ENCODE results near the gene GNB3.
"Not testable (repeated sequence)": the region's sequence is repeated elsewhere in the genome, so short reads cannot be mapped to it uniquely, and the experiment has no call there.

The GNB3 gene

DNA sequence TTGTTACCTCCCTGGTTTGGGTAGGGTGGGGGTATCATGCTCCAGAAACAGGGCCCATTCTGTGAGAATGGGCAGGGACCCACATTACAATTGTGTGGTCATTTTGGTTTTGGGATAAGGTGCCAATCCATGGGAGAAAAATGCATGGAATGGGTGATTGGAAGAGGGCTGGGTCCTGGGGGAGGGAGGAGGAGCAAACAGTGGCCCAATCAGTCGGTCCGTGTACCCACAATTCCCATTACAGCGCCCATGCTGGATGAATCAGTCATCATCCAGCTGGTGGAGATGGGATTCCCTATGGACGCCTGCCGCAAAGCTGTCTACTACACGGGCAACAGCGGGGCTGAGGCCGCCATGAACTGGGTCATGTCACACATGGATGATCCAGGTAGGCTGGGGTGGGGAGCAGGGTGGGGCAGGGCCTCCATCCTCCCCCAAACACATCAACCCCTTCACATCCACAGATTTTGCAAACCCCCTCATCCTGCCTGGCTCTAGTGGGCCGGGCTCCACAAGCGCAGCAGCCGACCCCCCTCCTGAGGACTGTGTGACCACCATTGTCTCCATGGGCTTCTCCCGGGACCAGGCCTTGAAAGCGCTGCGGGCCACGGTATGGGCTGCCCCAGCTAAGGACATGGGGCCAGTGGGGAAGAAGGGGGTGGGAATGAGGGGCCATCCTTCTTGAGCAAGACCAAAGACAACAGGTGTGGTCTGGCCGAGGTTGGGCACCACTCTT lies 23.0 kb downstream of the GNB3 start:
- no peak for DNase-seq

DNA sequence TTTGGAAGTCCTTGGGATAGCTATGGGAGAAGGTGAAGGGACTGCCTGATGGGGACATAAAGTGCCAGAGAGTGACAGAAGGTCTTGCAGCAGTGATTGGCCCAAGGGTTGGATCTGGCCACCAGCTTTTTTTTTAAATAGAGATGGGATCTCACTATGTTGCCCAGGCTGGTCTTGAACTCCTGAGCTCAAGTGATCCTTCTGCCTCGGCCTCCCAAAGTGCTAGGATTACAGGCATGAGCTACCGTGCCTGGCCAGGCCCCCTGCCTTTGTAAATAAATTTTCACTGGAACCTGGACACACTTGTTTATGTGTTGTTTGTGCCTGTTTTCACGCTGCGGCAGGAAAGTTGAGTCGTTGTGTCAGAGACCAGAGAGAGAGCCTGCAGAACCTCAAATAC lies 24.6 kb downstream of the GNB3 start:
- DNase-seq = not testable (repeated sequence)

DNA sequence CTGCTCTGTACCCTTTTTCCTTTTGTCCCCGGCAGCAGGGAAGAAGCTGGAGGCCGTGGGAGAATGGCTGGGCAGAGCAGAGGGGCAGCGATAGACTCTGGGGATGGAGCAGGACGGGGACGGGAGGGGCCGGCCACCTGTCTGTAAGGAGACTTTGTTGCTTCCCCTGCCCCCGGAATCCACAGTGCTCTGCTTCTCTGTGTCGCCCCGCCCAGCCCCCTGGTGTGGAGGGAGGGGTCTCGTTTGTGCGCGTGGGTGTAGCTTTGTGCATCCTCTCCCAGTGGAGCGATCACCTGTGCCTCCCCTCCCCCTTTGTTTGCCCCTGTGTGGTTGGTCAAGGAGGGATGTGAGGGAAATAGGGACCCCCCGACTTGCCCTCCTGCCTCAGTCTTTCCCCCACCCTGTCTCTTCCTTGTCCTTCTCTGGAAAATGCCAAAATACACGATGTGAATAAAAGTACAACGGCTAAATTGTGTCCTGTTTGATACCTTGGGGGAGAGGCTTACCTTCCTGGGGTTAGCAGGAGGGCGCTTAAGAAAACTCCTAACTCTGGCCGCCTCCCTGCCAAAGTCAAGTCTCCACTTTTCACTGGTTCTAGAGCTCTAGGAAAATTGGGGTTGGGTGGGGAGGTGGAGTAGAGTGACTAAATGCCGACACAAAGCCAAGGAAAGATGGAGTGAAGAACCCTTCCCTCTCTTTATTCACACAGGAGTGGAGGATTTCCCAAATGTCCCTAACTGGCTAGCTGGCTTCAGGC lies 25.6 kb downstream of the GNB3 start:
- no peak for DNase-seq

DNA sequence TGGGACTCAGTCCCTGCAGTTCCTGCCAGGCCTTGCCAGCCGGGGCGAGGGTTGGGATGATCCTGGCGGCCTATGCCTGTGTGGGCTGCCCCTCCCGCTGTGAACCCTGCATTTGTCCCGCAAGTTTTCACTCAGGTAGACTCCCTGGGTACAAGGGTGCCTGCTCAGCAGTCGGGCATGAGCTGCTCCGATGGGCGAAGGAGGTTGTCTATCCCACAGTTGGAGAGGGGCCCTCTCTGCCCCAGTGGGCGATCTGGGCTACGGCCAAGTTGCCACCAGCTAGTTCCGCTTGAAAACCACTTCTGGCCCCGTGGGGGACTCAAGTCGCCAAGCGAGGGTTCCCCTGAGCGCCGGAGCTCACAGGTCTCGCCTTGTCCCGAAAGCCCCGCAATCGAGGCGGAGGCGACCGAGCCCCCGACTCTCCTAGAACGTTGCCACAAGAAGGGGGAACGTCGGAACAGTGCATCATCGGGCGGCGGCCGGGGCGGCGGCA lies 26.2 kb downstream of the GNB3 start:
- DNase-seq = no peak

DNA sequence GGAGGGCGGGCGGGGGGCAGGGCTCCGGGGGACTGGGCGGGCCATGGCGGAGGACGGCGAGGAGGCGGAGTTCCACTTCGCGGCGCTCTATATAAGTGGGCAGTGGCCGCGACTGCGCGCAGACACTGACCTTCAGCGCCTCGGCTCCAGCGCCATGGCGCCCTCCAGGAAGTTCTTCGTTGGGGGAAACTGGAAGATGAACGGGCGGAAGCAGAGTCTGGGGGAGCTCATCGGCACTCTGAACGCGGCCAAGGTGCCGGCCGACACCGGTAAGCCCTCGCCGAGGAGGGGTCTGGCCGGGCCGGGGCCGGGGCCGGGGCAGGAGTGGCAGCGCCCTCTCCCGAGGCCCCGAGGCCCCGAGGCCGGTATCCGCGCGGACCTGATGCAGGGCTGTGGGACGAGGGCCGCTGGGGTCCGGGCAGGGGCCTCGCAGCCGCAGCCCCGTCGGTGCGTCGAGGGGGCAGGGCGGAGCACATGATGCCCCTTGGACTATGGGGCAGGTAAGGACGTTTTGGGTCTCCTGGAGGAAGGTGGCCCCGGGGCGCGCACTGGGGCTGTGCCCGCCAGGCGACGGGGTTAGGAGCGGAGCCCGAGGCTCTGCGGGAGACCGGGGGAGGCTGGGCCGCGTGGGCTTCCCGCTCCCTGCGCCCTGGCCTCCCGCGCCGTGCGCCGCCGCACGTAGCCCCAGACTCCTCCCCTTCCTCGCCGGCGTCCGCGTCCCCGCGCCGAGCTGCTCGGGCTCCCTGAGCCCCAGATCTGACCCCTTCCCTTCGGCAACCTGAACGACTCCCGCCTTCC lies 26.9 kb downstream of the GNB3 start, which contains the start of gene TPI1:
Gene TPI1, plus strand, starts transcription at position 119 of the 798 bp plus-strand sequence. Its CDS starts 36 bp downstream, at position 155.
- peak; percentile 47 for DNase-seq

DNA sequence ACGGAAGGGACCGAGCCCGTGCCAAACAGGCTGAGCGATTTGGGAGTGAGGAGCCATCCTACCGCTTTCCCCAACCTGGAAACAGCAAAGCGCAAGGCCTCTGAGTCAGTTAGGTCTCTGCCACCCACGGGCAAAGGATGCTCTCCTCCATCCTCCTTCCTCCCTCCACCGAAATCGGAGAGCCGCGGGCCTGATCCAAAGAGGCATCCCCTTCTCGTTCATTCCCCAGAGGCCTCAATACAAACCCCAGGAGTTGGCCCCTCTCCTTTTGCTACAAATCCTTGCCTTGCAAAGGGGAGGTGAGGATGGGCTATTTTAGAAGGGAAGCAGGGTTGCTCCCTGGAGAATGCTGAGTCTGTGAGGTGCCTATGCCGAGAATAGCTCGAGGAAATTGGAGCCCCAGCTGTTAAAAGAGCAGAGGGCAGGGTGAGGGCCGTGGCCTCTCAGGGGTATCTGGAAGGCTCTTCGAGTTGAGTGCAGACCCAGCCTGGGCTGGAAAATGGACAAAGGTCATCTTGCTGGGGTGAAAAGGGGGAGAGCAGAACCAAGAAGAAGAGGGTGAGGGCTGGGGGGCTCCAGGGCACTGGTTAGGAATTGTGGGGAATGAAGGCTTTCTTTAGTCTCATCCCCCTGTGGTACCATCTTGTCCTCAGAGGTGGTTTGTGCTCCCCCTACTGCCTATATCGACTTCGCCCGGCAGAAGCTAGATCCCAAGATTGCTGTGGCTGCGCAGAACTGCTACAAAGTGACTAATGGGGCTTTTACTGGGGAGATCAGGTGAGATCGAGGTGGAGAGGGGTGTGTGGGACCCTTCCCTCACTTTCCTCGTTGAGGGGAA lies 27.7 kb downstream of the GNB3 start:
- no peak for DNase-seq

DNA sequence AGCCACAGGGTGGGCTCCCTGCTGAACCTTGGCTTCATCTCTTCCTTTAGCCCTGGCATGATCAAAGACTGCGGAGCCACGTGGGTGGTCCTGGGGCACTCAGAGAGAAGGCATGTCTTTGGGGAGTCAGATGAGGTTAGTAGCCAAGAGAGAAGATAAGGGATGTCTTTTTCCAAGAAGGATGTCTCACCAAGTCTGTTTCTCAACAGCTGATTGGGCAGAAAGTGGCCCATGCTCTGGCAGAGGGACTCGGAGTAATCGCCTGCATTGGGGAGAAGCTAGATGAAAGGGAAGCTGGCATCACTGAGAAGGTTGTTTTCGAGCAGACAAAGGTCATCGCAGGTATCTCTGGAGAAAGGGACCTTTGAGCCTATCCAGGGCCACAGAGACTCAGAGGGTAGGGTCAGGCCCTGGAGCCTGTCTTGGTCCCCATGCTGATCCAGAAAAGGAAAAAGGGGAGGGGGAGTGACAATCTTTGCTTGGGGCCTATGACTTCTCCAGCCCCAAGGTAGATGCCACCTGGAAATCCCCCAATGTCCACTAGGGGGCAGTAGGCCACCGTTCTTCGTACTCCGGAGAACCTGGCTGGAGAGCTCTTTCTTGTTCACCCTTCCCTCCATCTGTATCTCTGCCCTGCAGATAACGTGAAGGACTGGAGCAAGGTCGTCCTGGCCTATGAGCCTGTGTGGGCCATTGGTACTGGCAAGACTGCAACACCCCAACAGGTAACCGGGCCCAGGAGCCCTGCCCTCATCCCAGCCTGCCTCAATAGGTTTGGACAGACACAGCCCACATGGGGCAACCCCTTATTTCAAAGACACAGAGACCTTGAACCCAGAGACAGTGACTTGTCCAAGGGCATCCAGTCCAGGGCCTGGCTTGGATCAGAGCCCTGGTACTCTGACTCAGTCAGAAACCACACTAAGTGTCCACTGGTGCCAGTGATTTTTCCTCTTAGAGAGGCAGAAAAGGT lies 28.6 kb downstream of the GNB3 start:
- DNase-seq = peak; percentile 43

DNA sequence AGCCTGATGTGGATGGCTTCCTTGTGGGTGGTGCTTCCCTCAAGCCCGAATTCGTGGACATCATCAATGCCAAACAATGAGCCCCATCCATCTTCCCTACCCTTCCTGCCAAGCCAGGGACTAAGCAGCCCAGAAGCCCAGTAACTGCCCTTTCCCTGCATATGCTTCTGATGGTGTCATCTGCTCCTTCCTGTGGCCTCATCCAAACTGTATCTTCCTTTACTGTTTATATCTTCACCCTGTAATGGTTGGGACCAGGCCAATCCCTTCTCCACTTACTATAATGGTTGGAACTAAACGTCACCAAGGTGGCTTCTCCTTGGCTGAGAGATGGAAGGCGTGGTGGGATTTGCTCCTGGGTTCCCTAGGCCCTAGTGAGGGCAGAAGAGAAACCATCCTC lies 29.6 kb downstream of the GNB3 start:
- DNase-seq = not testable (repeated sequence)

DNA sequence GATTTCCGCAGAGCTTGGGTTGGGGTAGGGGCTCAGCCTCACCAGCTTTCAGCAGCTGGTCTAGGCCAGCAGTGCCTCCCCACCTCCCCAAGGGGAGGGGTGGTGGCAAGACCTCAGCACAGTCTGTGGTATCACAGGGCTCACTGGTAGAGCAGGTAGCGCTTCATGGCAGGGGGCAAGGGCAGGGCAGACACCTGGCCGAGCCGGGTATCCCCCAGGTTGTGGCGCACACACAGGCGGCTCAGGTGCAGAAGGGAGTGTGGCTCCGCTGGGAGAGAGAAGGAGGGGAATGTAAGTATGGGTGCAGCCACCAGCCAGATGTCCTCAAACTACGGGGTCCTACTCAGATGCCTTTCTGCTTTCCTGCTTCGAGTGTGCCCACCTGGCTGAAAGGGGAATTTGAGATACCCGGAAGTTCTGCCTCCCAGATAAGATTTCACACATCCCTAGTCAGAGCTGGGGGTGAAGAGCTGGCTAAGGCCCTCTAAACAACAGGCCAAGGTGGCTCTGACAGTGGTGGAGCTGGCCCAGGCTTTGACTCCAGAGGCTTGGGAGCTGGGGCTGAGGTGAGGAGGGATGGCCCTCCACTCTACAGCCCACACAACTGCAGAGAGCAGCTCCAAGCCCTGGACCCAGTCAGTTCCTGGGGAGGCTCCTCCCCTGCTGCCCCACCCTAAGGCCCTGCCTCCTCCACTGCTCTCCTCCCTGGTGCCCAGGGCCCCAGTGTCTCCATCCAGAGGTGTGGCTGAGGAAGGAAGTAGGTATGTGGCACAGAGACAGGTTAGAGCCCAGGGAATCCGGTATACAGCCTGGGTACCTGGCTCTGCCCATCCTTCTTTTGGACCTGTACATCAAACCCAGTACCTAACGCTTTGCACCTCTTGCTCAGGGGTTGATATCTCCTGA lies 30.6 kb downstream of the GNB3 start:
- no peak for DNase-seq

DNA sequence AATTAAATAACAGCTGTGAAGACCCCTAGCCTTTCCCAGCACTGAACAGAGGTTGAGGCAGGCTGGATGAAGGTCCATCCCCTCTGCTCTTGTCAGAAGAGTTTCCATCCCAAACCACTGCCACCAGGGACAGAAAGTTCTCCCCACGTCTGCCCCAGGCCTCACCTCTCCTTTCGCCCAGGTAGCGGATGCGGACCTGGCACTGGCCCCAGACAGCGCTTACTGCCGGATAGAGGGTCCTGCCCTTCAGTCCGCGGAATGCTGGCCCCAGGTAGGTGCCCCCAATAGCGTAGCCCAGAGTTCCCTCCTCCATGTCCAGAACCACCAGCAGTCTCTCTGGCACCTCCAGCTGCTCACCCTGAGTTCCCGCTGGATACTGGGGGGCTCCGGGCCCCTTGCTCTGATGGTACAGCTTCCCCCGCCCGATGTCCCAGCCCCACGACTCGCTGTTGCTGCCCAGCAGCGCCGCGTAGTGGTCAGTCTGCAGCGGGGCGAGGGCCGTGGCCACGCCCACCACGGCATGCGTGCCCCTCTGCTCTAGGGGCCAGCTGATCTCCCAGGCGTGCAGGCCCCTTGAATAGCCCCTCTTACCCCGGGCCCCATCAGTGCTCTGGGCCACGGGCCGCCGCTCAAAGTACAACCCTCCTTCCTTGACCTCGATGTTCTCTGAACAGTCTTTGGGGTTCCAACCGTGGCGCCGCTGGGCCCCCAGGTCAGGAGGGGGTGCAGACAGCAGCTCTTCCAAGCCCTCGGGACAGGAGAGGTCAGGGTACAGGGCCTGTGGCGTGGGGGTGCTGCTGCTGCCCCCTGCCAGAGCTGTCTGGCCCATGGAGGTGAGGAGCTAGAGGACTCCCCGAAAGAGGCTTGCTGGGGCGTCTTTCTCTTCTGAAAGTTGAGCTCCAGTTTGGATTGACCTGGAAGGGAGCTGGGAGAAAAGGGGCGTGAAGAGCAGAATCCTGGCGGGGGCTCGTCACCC lies 31.6 kb downstream of the GNB3 start:
- peak; percentile 66 for DNase-seq

DNA sequence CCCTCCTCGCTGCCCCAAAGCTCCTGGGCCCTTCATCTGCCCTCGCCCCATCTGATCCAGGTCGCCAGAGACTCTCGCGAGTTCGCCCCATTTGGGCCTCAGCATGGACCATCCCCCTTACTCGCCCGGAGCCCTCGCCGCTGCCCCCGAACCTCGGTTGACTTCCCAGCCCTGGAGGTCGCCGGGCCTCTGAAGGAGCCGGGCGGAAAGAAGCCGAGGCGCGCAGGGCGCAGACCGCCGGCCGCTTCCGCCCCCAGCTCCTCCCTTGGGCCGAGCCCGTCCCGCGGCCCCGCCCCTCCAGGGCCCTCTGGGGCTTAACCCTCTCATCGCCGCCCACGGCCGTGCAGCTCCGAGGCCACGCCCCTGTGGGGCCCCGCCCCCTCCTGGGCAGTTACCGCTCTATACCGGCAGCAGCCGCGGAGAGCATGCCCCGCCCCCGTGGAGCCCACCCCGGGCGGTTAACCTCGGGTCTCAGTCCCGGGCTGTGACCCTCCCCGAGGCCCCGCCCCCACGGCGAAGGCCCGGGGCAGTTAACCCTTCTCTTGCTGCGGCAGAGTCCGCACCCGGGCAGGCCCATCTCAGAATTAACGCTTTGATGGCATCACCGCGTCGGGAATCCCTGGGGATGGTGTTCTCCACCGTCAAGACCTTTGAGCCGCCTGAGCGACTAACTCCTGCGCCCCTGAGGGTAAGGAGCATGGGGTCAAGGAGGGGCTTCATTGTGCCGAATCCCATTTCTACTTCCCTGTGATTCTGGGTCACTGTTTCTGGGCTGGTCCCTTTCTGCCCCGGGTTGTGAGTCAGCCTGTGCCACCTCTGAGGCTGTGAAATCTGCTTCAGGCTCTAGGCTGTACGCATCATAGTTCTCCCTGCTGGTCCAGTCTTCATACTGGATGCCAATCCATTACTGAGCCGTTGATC lies 32.6 kb downstream of the GNB3 start, which contains the start of gene SPSB2:
Gene SPSB2, minus strand, starts transcription at position 210 of the 921 bp plus-strand sequence. CDS start 402 bp downstream, outside the sequence.
- DNase-seq = peak; percentile 91

DNA sequence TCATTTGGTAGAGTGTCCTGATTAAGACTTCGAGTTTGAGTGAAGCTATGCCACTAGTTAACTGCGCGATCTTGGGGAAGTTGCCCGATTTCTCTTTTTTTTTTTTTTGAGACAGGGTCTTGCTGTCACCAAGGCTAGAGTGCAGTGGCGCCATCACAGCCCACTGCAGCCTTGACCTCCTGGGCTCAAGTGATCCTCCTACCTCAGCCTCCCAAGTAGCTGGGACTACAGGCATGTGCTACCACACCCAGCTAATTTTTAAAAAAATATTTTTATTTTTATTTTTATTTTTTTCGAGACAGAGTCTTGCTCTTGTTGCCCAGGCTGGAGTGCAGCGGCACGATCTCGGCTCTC lies 33.3 kb downstream of the GNB3 start:
- DNase-seq = not testable (repeated sequence)

DNA sequence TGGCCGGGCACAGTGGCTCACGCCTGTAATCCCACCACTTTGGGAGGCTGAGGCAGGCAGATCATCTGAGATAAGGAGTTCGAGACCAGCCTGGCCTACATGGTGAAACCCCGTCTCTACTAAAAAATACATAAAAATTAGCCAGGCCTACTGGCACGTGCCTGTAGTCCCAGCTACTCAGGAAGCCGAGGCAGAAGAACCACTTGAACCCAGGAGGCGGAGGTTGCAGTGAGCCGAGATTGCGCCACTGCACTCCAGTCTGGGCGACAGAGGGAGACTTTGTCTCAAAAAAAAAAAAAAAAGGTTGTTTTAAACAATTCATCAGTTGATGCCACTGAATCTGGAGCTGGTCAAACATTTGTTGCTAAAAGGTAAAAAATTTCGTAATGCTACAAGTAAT lies 39.1 kb downstream of the GNB3 start:
- DNase-seq = not testable (repeated sequence)

DNA sequence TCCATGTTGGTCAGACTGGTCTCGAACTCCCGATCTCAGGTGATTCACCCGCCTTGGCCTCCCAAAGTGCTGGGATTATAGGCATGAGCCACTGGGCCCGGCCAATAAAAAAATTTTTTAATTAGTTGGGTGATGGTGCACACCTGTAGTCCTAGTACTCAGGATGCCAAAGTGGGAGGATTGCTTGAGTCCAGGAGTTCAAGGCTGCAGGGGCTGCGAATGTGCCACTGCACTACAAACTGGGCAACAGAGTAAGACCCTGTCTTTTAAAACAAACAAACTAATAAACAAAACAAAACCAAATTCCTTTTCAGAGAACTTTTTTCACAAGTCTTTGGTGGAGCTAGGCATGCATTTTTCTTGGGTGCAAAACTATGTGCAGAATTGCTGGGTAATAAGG lies 42.5 kb downstream of the GNB3 start:
- no peak for DNase-seq

DNA sequence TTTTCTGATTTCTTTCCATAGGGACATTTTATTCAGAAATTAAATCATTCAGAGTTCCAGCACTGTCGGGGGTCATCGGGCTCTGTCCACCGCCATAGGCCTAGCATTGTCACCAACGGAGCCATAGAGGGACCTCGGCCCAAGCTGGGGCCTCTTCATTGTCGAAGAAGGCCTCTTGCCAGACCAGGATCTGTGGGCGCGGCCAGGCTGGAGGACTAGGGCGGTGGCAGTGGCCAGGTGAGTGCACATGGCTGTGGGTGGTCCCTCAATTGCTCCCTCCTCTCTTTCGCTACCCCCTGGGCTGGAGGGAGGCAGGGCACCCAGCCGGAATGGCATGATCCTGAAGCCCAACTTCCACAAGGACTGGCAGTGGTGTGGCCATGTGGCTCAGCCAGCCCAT lies 43.0 kb downstream of the GNB3 start:
- no peak for DNase-seq

DNA sequence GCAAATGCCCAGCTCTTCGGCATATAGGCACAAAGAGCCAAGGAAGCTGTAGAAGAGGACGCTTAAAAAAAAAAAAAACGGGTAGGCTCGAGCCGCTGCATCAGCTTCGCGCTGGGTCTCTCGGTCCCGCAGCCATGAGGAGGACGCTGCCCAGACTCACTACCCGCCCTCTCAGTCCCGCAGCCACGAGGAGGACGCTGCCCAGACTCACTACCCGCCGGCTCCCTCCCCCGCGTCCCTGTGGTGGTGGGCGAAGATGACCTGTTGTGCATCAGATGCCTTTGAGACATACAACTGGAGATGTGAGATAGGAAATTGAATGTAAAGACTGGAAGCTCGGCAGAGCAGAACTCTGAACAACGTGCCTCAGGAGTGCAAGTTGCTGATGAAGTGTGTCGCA lies 43.8 kb downstream of the GNB3 start:
- no peak for DNase-seq

DNA sequence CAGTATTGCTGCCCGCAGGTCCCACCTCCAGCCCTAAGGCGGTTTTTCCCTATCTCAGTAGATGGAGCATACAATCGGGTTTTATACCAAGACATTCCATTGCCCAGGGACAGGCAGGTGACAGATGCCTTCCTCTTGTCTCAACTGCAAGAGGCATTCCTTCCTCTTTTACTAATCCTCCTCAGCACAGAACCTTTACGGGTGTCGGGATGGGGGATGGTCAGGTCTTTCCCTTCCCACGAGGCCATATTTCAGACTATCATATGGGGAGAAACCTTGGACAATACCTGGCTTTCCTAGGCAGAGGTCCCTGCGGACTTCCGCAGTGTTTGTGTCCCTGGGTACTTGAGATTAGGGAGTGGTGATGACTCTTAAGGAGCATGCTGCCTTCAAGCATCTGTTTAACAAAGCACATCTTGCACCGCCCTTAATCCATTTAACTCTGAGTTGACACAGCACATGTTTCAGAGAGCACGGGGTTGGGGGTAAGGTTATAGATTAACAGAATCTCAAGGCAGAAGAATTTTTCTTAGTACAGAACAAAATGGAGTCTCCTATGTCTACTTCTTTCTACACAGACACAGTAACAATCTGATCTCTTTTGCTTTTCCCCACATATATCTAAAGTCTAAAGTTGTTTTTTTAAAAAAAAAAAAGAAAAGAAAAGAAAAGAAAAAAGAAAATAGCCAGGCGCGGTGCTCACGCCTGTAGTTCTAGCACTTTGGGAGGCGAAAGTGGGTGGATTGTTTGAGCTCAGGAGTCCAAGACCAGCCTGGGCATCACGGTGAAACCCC lies 45.7 kb downstream of the GNB3 start:
- DNase-seq = not testable (repeated sequence)
